GM12875 (cell line): ENCODE measurements around the gene PSMD12.

Source experiments
- H3K4me3 ChIP-seq: one replicate; pipeline ENCODE4 v1.5.1; 2011; ENCODE audit warnings: low read depth, low read length, control low read depth
- CTCF ChIP-seq: IDR thresholded peaks from 2 replicates; pipeline ENCODE4 v1.5.1; 2011; ENCODE audit warnings: low read depth, mild to moderate bottlenecking, control low read depth, inconsistent platforms, low read length, moderate library complexity, borderline replicate concordance; ENCODE audit not compliant: insufficient read depth

The PSMD12 gene

GRCh38 chr17:67376415-67376736, 10.0 kb upstream of the PSMD12 start:
- no peak for TF ChIP-seq CTCF
- peak overlapping the region; percentile 60 for H3K4me3 ChIP-seq

GRCh38 chr17:67375716-67376115, 9.3 kb upstream of the PSMD12 start:
- no peak overlapping the region for H3K4me3 ChIP-seq

GRCh38 chr17:67375054-67375427, 8.7 kb upstream of the PSMD12 start:
- no peak for TF ChIP-seq CTCF
- H3K4me3 ChIP-seq, result no peak overlapping the region

More at GRCh38 chr17:67375716-67376115, 9.3 kb upstream of the PSMD12 start:
- TF ChIP-seq CTCF, result no peak

GRCh38 chr17:67374329-67375053, 8.1 kb upstream of the PSMD12 start:
- no peak overlapping the region for H3K4me3 ChIP-seq
- TF ChIP-seq CTCF, result peak; percentile 83

- H3K4me3 ChIP-seq, result no peak overlapping the region
- no peak for TF ChIP-seq CTCF
Observed at GRCh38 chr17:67372751-67373150, 6.4 kb upstream of the PSMD12 start.

- no peak for TF ChIP-seq CTCF
- H3K4me3 ChIP-seq, result no peak overlapping the region
Observed at GRCh38 chr17:67369676-67370075, 3.3 kb upstream of the PSMD12 start.

GRCh38 chr17:67365738-67366192, 612 bp downstream of the PSMD12 start:
- TF ChIP-seq CTCF, result no peak
- H3K4me3 ChIP-seq, result peak overlapping the region; percentile 76
